ENCODE data around the gene TF. TPM values are rescaled to one million over a fixed set of nuclear protein-coding genes. Genes with fewer than 3 reads are reported as not detected.

The TF gene
- total RNA-seq, 4 donors from 2014 or later, result 0.15 to 4.2 (median 1.2) TPM

DNA sequence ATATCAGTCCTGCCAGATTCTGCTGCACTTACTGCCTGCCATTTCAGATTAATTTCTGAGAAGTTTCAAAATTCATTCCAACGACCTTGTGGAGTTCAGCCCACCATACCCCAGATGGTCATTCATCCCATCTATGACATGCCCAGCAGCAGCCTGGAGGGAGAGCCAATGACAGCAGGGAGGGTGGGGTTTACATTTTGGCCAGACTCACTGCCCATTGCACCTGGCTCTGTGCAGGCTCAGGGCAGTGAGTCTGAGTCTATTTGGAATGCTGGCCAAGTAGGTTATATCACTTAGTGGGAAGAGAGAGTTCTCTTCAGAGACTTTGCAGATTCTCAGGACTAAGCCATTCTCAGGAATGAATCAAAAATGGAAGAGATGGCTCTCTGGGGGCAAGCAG is 80.9 kb downstream of the TF start:
- Histone ChIP-seq H3K9me3 (no peaks in the 10 kb centered on the region), H3K27ac (no peak overlapping the region), H3K4me3 (replicated peaks in 1 of 3) (no peak overlapping the region), H3K4me1 (no peaks in the 10 kb centered on the region), H3K27me3 (no peaks in the 10 kb centered on the region), H3K36me3 (no peaks in the 10 kb centered on the region)
- 67 to 80% methylated on average over 1 of the region's 1 CpG for WGBS, 2 donors
- DNase-seq, result no peak
- no peak for TF ChIP-seq POLR2A (IDR thresholded peaks at IDR 0.05)
- TF ChIP-seq, protein P1, sequence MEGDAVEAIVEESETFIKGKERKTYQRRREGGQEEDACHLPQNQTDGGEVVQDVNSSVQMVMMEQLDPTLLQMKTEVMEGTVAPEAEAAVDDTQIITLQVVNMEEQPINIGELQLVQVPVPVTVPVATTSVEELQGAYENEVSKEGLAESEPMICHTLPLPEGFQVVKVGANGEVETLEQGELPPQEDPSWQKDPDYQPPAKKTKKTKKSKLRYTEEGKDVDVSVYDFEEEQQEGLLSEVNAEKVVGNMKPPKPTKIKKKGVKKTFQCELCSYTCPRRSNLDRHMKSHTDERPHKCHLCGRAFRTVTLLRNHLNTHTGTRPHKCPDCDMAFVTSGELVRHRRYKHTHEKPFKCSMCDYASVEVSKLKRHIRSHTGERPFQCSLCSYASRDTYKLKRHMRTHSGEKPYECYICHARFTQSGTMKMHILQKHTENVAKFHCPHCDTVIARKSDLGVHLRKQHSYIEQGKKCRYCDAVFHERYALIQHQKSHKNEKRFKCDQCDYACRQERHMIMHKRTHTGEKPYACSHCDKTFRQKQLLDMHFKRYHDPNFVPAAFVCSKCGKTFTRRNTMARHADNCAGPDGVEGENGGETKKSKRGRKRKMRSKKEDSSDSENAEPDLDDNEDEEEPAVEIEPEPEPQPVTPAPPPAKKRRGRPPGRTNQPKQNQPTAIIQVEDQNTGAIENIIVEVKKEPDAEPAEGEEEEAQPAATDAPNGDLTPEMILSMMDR (IDR thresholded peaks at IDR 0.05), result no peak
- intact Hi-C loops (cut with DNase I), result no loop called here

DNA sequence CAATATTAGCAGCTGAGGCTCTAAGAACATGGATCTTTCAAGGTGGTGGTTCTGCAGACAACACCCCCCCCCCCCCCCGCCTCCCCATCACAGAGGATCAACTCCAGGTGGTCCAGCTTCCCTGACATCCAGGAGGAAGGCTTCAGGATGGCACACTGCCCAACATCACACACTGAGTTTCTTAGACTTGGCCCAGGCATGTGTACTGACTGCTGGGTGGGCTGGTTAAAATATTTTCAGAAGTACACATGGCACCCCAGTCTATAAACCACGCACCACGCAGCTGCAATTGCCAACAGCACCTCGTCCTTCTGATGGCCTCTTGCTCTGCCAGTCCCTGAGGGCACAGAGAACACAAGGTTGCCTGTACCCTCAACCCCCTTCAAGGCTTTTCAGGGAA is 81.5 kb downstream of the TF start:
- intact Hi-C loops (cut with DNase I), result no loop called here
- no peaks in the 10 kb centered on the region for H3K4me1 ChIP-seq
- H3K27ac ChIP-seq, result no peak overlapping the region
- no peak for DNase-seq
- no peaks in the 10 kb centered on the region for H3K9me3 ChIP-seq
- 82 to 96% methylated on average over 4 of the region's 4 CpGs for WGBS, 2 donors
- no peak overlapping the region for H3K4me3 ChIP-seq (replicated peaks in 1 of 3)
- no peaks in the 10 kb centered on the region for H3K36me3 ChIP-seq
- TF ChIP-seq POLR2A (IDR thresholded peaks at IDR 0.05), result no peak
- TF ChIP-seq, protein P1 (IDR thresholded peaks at IDR 0.05), result no peak
- H3K27me3 ChIP-seq, result no peaks in the 10 kb centered on the region

DNA sequence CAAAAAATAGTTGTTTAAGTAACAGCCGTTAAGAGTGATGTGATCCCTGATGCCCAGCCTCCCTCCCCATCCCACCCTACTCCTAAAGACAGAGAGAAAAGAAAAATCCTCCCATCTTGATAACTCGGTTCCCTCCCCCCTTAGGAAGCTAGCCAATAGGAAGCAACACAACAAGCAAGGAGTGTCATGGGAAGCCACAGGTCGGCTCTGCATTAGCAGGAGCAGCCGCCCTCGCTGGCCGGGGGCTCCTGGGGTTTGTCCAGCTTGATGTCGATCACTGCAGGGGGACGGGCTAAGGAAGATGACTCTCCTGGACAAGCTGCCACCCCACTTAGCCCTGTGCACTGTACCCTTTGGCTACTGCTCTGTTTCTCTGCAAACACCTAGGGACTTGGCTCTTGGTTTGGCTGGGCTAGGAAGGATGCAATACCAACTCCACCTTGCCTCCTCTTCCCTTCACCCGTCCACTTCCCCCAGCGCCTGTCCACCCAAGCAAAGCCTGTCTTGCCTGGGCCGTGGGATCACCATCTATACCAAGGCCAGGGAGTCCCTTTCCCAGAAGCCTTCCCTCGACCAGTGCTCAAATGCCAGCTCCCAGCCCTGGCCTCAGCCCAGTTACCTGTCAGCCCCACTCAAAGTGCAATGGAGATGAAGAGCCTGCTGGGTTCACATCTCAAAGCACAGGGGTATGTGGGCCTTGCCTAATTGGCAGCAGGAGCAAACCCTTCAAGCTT is 82.5 kb downstream of the TF start:
- intact Hi-C loops (cut with DNase I), result no loop called here
- H3K4me1 ChIP-seq, result no peaks in the 10 kb centered on the region
- H3K27ac ChIP-seq, result no peak overlapping the region
- WGBS, 2 donors, result 68 to 80% methylated on average over 10 to 12 of the region's 12 CpGs
- H3K4me3 ChIP-seq (replicated peaks in 1 of 3), result no peak overlapping the region
- DNase-seq, result no peak
- TF ChIP-seq, protein P1 (IDR thresholded peaks at IDR 0.05), result no peak
- no peak for TF ChIP-seq POLR2A (IDR thresholded peaks at IDR 0.05)
- H3K27me3 ChIP-seq, result no peaks in the 10 kb centered on the region
- H3K9me3 ChIP-seq, result no peaks in the 10 kb centered on the region
- no peaks in the 10 kb centered on the region for H3K36me3 ChIP-seq

DNA sequence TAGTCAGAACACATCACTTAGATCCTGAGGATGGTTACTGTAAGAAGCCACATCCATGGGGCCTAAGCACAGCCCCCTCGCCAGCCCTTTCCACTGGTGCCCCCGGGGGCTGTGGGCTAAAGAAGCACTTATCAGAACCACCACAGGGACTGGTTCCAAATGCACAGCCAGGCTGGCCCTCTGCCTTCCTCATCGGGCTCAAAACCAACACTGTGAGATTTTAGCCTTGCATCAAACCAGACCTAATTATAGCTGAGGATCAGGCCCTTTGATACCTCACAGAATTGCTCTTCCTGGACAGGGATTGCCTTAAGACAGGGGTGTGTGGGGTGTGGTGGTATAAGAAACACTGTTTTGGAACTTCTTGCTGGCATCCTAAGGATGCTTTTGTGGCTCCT is 83.1 kb downstream of the TF start:
- Histone ChIP-seq H3K27ac (no peak overlapping the region), H3K27me3 (no peaks in the 10 kb centered on the region), H3K4me3 (replicated peaks in 1 of 3) (no peak overlapping the region), H3K4me1 (no peaks in the 10 kb centered on the region), H3K36me3 (no peaks in the 10 kb centered on the region), H3K9me3 (no peaks in the 10 kb centered on the region)
- no peak for DNase-seq
- intact Hi-C loops (cut with DNase I), result no loop called here
- 73 to 78% methylated on average over 2 to 3 of the region's 3 CpGs for WGBS, 2 donors
- TF ChIP-seq POLR2A (IDR thresholded peaks at IDR 0.05), result no peak
- TF ChIP-seq, protein P1 (IDR thresholded peaks at IDR 0.05), result no peak

DNA sequence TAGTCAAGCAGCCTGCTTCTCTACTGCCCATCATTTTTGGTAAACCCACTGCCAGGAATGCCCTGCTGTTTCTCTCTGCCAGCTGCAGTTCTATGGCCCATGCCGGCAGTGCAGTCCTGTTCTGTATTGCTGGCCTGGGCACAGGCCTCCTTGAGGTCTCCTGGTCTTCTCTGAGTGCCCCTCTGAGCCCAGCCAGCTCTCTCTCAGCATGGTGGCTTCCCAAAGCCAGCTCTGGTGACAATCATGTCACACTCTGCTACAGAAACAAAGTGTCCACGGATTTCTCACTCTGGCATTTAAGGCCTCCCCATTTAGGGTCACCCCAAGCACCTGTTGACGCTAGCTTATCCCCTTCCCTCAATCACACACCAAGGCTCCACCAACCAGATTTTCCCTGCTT is 83.9 kb downstream of the TF start:
- WGBS, 2 donors, result 83 to 99% methylated on average over 3 of the region's 3 CpGs
- Histone ChIP-seq H3K27ac (no peak overlapping the region), H3K9me3 (no peaks in the 10 kb centered on the region), H3K36me3 (no peaks in the 10 kb centered on the region), H3K4me3 (replicated peaks in 1 of 3) (no peak overlapping the region), H3K27me3 (no peaks in the 10 kb centered on the region), H3K4me1 (no peaks in the 10 kb centered on the region)
- no peak for TF ChIP-seq POLR2A (IDR thresholded peaks at IDR 0.05)
- TF ChIP-seq, protein P1 (IDR thresholded peaks at IDR 0.05), result no peak
- intact Hi-C loops (cut with DNase I), result no loop called here
- no peak for DNase-seq
